ENCODE results near the gene C11orf68.
"Not testable (repeated sequence)": the region's sequence is repeated elsewhere in the genome, so short reads cannot be mapped to it uniquely, and the experiment has no call there.

C11orf68 gene

DNA sequence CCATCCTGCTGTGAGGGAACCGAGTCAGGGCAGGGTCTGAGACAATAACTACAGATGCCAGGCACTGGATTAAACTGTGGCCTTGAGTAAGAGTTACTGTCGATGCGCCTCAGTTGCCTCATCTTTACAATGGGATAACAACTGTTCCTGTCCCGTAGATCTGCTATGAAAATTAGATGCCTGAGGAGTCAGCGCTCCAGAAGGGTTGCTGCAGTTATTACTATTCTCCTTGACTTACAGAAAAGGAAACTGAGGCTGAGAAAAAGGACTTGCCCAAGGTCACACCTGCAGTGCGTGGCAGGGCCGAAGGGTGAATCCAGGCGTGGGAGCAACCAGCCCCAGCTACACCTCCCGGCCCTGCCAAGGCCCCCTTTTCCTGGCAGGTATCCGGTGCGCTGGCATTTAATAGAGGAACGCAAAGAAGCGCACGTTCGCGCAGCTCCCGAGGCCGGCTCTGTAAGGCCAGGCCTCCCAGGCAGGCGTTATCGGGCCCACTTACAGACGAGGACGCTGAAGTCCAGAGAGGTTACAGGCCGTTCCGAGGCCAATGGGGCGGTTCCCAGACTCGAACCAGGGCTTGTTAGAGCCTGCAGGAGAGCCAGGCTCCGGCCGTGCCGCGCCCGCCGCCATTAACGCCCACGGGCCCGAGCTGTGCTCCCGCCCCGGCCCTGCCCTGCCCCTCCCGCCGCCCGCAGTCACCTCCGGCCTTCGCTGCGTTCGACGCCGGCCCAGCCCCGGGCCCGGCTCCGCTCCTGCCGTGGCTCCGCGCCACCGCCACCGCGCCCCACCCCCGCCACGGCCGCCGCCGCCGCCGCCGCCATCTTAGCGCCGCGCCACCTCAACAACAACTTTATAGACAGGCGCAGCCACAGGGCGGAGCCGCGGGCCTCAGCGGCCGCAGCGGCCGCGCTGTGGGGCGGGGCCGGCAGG is at the start of gene C11orf68:
Gene C11orf68, minus strand, starts transcription at position 852 of the 930 bp plus-strand sequence. Its CDS starts 31 bp downstream, at position 821.
- no peak for DNase-seq (ENCODE audit: low read depth in 3 of 3, low spot score in 1 of 3)

DNA sequence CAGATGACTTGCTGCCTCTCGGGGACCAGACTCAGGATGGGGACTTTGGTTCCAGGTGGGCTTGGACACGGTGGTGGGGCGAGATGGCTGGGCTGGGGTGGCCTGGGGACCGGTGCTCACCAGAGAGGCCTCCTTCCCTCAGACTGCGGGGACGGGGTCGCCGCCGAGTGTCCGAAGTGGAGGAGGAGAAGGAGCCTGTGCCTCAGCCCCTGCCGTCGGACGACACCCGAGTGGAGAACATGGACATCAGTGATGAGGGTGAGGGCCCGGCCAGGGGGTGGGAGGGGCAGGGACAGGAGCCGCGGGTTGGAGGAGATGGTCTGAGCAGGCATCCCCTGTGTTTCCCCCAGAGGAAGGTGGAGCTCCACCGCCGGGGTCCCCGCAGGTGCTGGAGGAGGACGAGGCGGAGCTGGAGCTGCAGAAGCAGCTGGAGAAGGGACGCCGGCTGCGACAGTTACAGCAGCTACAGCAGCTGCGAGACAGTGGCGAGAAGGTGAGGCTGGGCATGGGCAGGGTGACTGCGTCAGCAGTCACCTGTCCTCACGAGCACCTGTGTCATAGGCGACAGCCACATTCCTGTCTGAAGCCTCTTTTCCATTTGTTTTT is 48.6 kb upstream of the C11orf68 start:
- DNase-seq (ENCODE audit: low read depth in 3 of 3, low spot score in 1 of 3): no peak

GRCh38 chr11:65965986-65966762 is 47.3 kb upstream of the C11orf68 start:
- DNase-seq (ENCODE audit: low read depth in 3 of 3, low spot score in 1 of 3): no peak

DNA sequence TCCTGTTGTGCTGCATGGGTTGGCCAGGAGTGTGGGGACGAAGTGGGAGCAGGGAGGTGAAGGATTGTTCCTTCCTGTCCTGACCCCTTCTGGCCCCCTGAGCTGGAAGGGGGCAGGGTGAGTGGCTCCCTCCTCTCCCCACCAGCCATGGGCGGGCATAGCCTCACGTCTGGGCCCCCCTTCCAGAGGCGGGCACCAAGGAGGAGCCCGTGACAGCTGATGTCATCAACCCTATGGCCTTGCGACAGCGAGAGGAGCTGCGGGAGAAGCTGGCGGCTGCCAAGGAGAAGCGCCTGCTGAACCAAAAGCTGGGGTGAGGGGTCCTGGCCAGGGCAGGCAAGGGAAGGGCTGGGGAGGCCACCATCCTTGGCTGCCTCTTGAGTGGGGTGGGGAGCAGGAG is 46.0 kb upstream of the C11orf68 start:
- DNase-seq (ENCODE audit: low read depth in 3 of 3, low spot score in 1 of 3): no peak

DNA sequence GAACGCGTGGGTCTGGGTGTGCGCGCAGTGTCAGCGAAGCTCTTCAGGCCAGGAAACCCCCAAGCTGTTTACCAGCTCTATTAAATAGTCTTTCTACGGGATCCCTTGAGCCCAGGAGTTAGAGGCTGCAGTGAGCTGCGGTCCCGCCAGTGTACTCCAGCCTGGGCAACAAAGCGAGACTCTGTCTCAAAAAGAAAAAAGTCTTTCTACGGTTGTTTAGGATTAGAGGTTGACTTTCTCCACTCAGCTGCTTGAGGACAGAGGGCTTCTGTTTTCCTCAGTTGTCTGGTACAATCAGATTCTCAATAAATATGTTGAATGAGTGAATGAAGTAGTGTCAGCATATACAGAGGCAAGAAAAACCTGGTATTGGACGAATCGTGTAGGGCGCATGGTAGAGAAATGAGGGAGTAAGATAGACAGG is 43.3 kb upstream of the C11orf68 start:
- no peak for DNase-seq (ENCODE audit: low read depth in 3 of 3, low spot score in 1 of 3)

- peak; percentile 88 to 92 (median 91) for DNase-seq (ENCODE audit: low read depth in 3 of 3, low spot score in 1 of 3)
Observed at GRCh38 chr11:65961267-65962140, 42.6 kb upstream of the C11orf68 start, which contains the start of gene SART1. SART1 (plus strand) TSS chr11:65961734; CDS start chr11:65961781, 47 bp downstream.

DNA sequence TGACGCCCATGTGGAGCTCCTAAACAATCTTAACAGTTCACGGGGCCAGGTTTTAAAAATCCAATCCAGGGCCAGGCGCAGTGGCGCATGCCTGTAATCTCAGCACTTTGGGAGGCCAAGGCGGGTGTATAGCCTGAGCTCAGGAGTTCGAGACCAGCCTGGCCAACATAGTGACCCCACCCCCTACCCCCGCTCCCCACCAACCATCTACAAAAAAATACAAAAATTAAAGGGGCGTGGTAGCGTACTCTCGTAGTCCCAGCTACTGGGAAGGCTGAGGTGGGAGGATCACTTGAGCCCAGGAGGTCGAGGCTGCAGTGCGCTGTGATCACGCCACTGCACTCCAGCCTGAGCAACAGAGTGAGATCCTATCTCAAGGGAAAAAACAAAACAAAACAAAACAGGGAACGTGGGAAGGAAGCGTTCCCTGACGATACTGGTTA is 42.0 kb upstream of the C11orf68 start:
- DNase-seq (ENCODE audit: low read depth in 3 of 3, low spot score in 1 of 3): no peak

GRCh38 chr11:65958774-65959420 is 40.0 kb upstream of the C11orf68 start:
- DNase-seq (ENCODE audit: low read depth in 3 of 3, low spot score in 1 of 3): no peak

GRCh38 chr11:65958291-65958690 is 39.4 kb upstream of the C11orf68 start:
- no peak for DNase-seq (ENCODE audit: low read depth in 3 of 3, low spot score in 1 of 3)

GRCh38 chr11:65954771-65955170 is 35.9 kb upstream of the C11orf68 start:
- DNase-seq (ENCODE audit: low read depth in 3 of 3, low spot score in 1 of 3): no peak

DNA sequence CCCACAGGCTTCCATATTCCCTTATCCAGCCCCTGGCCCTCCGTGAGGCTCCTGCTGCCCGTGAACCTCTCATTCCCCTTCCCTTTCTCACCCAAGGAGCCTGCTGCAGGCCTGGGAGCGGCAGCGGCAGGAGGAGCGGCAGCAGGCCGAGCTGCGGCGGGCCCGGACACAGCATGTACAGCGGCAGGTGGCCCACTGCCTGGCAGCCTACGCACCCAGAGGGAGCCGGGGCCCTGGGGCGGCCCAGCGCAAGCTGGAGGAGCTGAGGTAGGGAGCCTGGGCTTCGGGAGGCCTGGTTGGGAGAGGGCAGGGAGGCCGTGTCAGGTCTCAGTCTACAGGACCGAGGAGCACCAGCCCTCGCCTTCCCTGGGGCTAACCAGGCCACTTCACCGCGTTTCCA is 34.6 kb upstream of the C11orf68 start:
- DNase-seq (ENCODE audit: low read depth in 3 of 3, low spot score in 1 of 3): no peak

DNA sequence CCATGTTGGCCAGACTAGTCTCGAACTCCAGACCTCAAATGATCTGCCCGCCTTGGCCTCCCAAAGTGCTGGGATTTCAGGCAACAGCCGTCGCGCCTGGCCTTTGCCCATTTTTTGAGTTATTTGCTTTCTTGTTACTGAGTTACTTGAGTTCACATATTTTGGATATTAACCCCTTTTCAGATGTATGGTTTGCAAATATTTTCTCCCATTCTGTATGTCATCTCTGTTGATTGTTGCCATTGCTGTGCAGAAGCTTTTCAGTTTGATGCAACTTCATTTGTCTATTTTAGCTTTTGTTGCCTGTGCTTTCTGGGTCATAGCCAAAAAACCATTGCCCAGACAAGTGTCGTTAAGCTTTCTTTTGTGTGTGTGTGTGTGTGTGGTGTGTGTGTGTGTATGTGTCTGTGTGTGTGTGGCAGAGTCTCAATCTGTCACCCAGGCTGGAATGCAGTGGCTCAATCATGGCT is 33.2 kb upstream of the C11orf68 start:
- no peak for DNase-seq (ENCODE audit: low read depth in 3 of 3, low spot score in 1 of 3)

DNA sequence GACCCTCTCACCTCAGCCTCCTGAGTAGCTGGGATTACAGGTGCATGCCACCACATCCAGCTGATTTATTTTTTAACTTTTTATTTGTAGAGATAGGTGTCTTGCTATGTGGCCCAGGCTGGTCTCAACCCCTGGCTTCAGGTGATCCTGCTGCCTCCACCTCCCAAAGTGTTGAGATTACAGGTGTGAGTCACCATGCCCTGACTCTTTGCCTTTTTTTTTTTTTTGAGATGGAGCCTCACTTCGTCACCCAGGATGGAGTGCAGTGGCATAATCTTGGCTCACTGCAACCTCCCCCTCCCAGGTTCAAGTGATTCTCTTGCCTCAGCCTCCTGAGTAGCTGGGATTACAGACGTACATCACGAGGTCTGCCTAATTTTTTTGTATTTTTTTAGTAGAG is 32.8 kb upstream of the C11orf68 start:
- not testable (repeated sequence) for DNase-seq (ENCODE audit: low read depth in 3 of 3, low spot score in 1 of 3)

DNA sequence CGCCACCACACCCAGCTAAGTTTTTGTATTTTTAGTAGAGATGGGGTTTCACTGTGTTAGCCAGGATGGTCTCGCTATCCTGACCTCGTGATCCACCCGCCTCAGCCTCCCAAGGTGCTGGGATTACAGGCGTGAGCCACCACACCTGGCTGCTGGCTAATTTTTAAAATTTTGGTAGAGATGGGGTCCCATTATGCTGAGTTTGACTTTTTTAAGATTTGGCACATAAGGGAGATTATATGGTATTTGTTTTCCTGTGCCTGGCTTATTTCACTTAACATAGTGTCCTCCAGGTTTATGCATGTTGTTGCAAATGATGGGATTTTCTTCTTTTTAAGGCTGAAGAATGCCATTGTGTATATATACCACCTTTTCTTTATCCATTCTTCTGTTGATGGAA is 31.8 kb upstream of the C11orf68 start:
- DNase-seq (ENCODE audit: low read depth in 3 of 3, low spot score in 1 of 3): not testable (repeated sequence)

DNA sequence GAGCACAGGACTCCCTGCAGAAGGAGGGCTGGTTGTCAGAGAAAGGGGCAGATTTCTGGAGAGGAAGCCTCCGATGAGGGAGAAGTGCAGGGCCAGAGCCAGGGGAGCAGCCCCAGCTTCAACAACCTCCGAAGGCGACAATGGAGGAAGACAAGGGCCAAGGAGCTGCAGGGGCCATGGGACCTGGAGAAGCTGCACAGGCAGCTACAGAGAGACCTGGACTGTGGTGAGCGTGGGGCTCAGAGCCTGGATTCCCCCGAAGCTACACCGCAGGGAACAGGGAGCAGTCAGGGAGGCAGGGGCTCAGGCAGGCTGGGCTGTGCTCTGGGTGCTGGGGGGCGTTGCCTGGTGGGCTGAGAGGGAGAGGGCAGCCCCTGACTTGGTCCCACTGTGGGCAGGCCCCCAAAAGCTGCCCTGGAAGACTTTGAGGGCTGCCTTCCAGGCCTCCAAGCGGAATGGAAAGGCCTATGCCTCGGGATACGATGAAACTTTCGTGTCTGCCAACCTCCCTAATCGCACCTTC is 28.8 kb upstream of the C11orf68 start:
- no peak for DNase-seq (ENCODE audit: low read depth in 3 of 3, low spot score in 1 of 3)

- no peak for DNase-seq (ENCODE audit: low read depth in 3 of 3, low spot score in 1 of 3)
Observed at GRCh38 chr11:65947133-65947532, 28.3 kb upstream of the C11orf68 start.

DNA sequence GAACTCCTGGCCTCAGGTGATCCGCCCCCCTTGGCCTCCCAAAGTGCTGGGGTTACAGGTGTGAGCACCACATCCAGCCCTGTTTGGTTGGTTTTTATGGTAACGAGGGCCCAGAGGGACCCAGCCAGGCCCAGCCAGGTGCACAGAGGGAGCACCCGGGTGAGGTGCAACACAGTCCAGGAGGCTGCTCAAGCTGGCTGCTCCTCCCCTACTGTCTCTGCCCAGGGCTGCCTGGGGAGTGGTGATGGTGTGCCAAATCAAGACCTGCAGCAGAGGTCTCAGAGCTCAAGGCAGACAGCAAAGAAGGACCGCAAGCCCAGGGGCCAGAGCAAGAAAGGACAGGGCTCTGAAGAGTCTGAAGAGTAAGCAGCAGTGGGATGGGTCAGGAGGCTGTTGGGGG is 27.8 kb upstream of the C11orf68 start:
- no peak for DNase-seq (ENCODE audit: low read depth in 3 of 3, low spot score in 1 of 3)

GRCh38 chr11:65945941-65946558 is 27.2 kb upstream of the C11orf68 start:
- no peak for DNase-seq (ENCODE audit: low read depth in 3 of 3, low spot score in 1 of 3)

DNA sequence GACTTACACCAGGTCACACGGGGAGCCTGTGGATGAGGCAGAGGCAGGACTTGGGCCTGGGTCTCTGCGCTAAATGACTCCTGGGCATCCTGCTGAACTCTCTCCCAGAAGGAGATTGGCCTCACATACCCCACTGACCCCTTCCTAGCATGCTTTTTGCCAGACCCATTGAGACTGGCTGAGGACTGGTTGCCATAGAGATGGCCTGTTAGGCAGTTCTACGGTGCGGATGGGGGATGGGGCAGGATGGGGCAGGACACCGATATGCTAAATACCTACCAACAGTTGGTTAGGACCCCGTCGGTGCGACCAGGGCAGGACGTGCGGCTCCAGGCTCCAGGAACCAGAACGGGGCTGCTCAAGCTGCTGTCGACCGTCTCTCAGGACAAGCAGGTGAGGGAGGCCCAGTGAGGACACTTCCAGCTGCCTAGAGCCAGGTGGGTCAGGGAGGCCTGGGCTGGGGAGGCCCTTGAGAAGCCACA is 26.6 kb upstream of the C11orf68 start, which contains the start of gene TSGA10IP:
Gene TSGA10IP, plus strand, starts transcription at position 51 of the 482 bp plus-strand sequence. Its CDS starts 196 bp downstream, at position 247.
- DNase-seq (ENCODE audit: low read depth in 3 of 3, low spot score in 1 of 3): no peak

Data from stimulated activated CD4-positive, alpha-beta T cell treated with anti-CD3 and anti-CD28 coated beads, TNF-alpha, amount 100 ng/mL, for 1 hour (primary cell).